Cardiac fibroblast (primary cell): ENCODE results near the gene CAPN5.
A peak's percentile ranks its signal among the peaks of the same experiment; 100 is the strongest.

Experiments used
- DNase-seq, 2 donors: peaks; one replicate each; pipeline versions ENCODE4 v3.0.0 to v3.0.0-alpha.2; 2010; ENCODE audit warnings: low read depth in 2 of 2
- H3K4me3 ChIP-seq, 2 donors: replicated peaks in 1 of 2; 1 replicate in 1 of 2; 2 replicates in 1 of 2; pipeline ENCODE4 v1.5.1; 2011; ENCODE audit warnings: low read depth in 2 of 2, low read length in 2 of 2, mild to moderate bottlenecking in 2 of 2, moderate library complexity in 1 of 2
- TF ChIP-seq, protein P1 (sequence below): IDR thresholded peaks from one replicate; pipeline ENCODE4 v1.5.1; 2011; ENCODE audit warnings: low read depth, mild to moderate bottlenecking, low read length, inconsistent platforms

CAPN5 gene

DNA sequence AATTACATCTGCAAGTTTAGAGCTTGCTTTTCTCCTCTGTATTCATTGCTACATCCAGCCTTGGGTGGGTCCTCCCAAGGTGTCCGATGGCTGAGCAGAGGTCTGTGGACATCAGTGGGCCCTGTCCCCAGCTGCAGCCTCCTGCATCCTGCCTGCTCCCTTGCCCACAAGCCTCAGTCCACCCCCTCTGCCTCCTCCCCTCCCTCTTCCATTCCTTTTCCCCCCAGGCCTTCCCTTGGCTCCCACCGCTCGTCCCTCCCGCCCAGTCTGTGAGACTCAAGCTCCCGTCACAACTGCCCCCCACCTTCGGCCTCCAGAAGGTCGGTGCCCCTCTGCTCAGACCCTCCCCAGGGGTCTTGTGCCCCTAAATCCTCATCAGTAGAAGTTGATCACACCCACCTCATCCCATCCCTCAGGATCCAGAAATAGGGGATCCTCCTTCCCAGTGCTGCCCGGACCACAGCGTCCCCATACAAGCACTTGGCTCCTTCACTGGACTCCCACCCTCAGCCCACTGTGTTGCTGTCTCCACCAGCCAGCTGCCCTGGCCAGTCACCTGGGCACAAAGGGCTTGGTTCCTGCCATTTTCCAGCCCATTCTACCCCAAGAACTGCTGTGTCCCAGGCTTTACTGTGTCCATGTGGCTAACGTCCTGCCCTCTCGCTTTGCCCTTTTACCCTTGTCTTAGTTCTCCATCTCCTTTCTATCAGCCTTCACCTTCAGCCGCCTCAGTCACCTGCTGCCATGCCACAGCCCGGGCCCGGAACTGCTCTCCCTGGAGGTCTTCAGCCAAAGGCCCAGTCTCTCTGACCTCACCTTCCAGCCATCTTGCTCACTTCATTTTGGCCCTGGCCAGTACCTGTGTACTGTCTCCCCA, 33.6 kb downstream of the CAPN5 start:
- TF ChIP-seq, protein P1, sequence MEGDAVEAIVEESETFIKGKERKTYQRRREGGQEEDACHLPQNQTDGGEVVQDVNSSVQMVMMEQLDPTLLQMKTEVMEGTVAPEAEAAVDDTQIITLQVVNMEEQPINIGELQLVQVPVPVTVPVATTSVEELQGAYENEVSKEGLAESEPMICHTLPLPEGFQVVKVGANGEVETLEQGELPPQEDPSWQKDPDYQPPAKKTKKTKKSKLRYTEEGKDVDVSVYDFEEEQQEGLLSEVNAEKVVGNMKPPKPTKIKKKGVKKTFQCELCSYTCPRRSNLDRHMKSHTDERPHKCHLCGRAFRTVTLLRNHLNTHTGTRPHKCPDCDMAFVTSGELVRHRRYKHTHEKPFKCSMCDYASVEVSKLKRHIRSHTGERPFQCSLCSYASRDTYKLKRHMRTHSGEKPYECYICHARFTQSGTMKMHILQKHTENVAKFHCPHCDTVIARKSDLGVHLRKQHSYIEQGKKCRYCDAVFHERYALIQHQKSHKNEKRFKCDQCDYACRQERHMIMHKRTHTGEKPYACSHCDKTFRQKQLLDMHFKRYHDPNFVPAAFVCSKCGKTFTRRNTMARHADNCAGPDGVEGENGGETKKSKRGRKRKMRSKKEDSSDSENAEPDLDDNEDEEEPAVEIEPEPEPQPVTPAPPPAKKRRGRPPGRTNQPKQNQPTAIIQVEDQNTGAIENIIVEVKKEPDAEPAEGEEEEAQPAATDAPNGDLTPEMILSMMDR, result no peak
- no peak for DNase-seq

DNA sequence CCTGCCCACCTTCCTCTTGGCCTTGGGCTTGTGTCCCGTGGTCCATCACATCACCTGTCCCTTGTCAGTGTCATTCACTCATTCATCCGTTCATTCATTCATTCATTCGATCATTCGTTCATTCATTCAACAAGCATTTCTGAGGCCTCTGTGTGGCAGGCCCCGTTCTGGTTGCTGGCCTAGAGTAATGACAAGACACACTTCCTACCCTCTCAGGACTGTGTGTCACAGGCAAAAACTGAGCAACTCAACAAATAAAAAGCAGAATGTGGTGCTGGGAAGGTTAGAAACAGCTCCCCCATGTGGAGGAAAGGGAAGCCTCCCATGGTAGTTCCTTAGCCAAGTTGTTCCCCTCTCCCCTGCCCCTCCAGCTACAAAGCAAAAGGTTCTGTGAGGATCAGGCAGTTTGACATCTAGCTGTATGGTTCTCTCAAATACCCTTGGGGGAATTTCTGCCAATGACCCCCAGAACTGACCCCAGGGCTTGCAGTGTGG, 34.3 kb downstream of the CAPN5 start:
- DNase-seq, result peak; percentile 42 to 55
- TF ChIP-seq, protein P1, result peak; percentile 69

More for the DNA sequence above, 33.6 kb downstream of the CAPN5 start:
- no peak overlapping the region for H3K4me3 ChIP-seq

DNA sequence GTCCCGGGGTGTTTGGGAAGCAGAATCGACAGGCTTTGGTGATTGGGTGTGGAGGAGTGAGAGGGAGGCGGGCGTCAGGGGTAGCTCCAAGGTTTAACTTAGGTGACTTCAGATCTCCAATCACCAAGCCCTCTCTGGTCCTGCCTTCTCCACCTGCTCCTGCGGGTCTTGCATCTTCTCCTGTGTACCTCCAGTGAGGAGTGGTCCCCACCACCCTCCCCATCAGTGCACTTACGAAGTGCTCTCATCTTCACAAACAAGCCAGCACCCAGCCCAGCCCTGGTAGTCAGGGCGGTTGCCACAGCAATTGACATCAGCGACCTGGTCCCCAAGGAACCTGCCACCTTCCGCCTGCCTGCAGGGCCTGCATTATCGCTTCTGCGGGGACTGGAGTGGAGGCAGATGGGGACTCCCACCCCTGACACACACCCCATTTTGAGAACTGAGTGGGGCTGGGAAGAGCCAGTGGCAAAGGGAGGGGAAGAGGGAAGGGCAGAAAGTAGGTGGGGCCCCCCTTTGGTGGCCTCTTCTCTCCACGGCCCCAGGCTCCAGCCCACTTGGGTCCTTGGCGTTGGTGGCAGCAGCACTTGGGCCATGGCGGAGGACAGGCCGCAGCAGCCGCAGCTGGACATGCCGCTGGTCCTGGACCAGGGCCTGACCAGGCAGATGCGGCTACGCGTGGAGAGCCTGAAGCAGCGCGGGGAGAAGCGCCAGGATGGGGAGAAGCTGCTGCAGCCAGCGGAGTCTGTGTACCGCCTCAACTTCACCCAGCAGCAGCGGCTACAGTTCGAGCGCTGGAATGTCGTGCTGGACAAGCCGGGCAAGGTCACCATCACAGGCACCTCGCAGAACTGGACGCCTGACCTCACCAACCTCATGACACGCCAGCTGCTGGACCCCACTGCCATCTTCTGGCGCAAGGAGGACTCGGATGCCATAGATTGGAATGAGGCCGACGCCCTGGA, 35.8 kb downstream of the CAPN5 start, which contains the start of gene OMP:
OMP (plus strand) TSS at position 595 of the 965 bp plus-strand sequence; CDS start at position 595, 0 bp downstream.
- DNase-seq, result no peak
- H3K4me3 ChIP-seq, result no peak within 1 kb of the TSS
- TF ChIP-seq, protein P1, result no peak

More for the DNA sequence above, 34.3 kb downstream of the CAPN5 start:
- H3K4me3 ChIP-seq, result no peak overlapping the region

DNA sequence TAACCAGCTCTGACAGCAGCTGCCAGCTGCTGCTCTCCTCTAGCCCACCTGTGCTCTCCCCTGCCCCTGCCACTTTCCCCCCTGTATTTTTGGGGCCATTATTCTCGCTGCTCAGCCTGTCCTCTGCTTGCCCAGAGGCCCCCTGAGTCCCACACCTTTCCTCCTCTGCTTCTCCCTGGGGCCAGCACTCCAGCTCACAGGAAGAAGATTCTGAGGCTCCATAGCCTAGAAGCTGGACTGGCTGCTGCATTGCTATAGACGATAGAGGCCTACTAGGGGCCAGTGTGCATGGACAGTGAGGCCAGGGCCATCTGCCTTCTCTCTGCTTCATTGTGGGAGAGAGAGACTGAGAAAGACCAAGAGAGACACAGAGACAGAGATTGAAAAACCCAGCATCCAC, 36.5 kb downstream of the CAPN5 start:
- H3K4me3 ChIP-seq, result no peak overlapping the region
- DNase-seq, result no peak
- TF ChIP-seq, protein P1, result no peak

DNA sequence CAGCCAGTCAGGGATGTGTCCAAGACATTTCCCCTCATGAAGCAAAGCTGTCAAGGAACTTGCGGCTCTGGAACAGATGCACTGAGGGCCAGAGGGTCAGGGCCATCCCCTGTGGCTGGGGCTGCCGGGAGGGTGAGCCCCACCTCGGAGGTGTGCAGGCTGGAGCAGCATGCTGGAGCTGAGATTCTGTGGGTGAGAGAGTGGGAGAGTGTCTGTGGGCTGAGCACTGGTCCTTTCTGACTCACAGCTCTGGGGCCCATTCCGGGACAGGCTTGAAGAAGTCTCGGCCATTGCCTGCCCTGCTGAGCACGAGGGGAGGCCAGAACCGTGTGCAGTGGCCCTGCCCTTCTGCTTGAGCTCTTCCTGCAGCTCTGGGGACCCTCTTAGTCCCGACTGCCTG, 38.0 kb downstream of the CAPN5 start:
- peak in 1 of 2 donors; percentile 22 for DNase-seq
- TF ChIP-seq, protein P1, result no peak
- no peak overlapping the region for H3K4me3 ChIP-seq

DNA sequence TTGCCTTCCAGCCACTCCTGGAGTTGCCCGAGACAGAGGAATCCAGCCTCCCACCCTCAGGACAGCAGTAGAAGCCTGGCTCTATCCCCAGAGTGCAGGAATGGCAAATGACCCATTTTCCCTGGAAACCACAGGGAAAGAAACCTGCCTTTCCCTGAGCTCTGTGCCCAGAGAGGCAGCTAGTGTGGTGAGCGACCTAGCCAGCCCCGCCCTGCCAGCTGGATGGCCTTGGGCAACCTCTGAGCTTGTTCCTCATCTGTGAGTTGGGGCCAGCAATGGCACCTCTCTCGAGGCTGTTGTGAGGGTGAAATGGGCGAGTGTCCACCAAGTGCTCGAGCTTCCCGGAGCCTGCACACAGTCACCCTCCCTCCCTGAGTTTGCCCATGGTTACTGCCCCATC, 39.5 kb downstream of the CAPN5 start:
- TF ChIP-seq, protein P1, result no peak
- H3K4me3 ChIP-seq, result no peak overlapping the region
- DNase-seq, result no peak
